Activated CD4-positive, alpha-beta T cell treated with anti-CD3 and anti-CD28 coated beads, Interleukin-2, Interleukin-4, amounts not matched to agents 100 ng/mL and 50 ng/mL, durations not matched to agents 16 hours and 8 hours (primary cell): ENCODE results near the gene WIF1.
A peak's percentile ranks its signal among the peaks of the same experiment; 100 is the strongest.

Source experiments
- DNase-seq: peaks from one replicate; pipeline ENCODE4 v3.0.0-alpha.2; 2020; ENCODE audit warnings: low spot score

WIF1 gene

GRCh38 chr12:65121049-65121955, at the start of gene WIF1:
WIF1 (minus strand) TSS chr12:65121305; CDS start chr12:65121191, 114 bp downstream.
- DNase-seq = no peak

GRCh38 chr12:65170209-65170881, 49.2 kb upstream of the WIF1 start:
- DNase-seq = peak; percentile 66

DNA sequence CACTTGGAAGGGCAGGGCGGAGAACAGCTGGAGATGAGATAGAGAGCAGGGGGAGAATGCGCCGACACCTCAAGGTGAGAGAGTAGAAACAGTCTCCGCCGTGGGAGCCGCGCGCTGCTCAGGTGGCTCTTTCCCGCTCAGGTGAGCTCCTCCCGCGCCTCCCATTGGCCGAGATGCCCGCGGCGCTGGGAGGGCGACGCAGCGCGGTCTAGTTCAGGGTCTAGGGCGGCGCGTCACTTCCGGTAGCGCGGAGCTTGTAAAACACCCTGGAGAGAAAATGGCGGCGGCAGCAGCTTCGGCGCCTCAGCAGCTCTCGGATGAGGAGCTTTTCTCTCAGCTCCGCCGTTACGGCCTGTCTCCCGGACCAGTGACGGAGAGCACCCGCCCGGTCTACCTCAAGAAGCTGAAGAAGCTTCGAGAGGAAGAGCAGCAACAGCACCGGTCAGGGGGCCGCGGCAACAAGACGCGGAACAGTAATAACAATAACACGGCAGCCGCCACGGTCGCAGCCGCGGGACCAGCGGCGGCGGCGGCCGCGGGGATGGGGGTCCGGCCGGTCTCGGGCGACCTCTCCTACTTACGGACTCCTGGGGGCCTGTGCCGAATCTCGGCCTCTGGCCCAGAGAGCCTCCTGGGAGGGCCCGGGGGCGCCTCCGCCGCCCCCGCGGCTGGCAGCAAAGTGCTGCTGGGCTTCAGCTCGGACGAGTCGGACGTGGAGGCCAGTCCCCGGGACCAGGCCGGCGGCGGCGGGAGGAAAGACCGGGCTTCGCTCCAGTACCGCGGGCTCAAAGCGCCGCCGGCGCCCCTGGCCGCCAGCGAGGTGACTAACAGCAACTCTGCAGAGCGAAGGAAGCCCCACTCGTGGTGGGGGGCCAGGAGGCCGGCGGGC, 48.5 kb upstream of the WIF1 start, which contains the start of gene LEMD3:
Gene LEMD3, plus strand, starts transcription at position 264 of the 889 bp plus-strand sequence. Its CDS starts 14 bp downstream, at position 278.
- peak; percentile 93 for DNase-seq

- no peak for DNase-seq
Measured at GRCh38 chr12:65168681-65169319, 47.7 kb upstream of the WIF1 start.

GRCh38 chr12:65164774-65165173, 43.7 kb upstream of the WIF1 start:
- no peak for DNase-seq

DNA sequence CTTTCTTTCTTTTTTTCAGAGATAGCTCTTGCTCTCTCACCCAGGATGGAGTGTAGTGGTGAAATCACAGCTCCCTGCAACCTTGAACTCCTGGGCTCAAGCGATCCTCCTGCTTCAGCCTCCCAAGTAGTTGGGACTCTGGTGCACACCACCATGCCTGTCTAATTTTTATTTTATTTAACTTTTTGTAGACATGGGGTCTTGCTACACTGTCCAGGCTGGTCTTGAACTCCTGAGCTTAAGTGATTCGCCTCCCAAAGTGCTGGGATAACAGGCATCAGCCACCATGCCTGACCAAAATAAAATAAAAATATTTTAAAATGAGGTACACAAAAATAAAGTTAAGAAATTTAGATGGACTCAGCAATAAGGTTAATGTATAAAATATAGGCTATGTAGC, 43.1 kb upstream of the WIF1 start:
- no peak for DNase-seq

- DNase-seq = peak; percentile 7
Measured at GRCh38 chr12:65162609-65163008, 41.5 kb upstream of the WIF1 start.

GRCh38 chr12:65157091-65157490, 36.0 kb upstream of the WIF1 start:
- DNase-seq = no peak

- peak; percentile 40 for DNase-seq
Measured at GRCh38 chr12:65156366-65156841, 35.3 kb upstream of the WIF1 start.

DNA sequence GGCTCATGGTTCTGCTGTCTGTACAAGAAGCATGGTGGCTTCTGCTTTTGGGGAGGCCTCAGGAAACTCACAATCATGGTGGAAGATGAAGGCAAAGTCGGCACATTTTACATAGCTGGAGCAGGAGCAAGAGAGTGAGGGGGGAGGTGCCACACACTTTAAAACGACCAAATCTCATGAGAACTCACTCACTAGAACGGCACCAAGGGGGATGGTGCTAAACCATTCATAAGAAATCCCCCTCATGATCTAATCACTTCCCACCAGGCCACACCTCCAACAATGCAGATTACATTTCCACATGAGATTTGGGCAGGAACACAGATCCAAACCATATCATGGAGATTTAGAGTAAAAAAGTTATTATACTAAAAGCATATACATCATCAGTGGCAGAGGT, 34.7 kb upstream of the WIF1 start:
- no peak for DNase-seq

DNA sequence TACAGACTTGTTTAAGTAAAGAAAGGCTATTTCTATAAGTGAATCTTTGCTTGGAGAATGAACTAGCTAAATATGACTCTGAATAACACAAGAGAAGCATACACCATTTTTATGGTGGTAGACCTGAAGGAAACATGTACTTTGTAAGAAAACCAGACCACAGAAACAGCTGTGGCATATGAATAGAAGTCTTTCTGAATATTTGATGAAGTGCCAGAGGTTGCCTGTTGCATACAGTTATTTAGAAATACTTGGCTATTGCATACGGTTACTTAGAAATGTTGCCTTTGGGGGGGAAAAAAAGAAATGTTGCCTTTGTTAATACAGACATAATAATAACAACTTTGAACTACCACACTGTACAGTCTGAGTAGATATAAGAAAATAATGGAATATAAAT, 31.5 kb upstream of the WIF1 start:
- no peak for DNase-seq

DNA sequence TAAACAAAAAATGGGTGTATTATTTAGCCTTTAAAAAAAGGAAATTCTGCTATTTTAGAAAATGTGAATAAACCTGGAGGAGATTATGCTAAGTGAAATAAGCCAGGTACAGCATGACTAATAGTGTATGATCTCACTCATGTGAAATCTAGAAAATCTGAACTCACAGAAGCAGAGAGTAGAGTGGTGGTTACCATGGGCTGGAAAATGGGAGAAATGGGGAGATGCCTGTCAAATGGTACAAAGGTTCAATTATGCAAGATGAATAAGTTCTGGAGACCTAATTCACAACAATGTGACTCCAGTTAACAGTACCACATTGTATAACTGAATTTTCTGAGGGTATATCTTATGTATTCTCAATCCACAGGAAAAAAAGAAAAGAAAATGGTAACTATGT, 30.9 kb upstream of the WIF1 start:
- DNase-seq = no peak

DNA sequence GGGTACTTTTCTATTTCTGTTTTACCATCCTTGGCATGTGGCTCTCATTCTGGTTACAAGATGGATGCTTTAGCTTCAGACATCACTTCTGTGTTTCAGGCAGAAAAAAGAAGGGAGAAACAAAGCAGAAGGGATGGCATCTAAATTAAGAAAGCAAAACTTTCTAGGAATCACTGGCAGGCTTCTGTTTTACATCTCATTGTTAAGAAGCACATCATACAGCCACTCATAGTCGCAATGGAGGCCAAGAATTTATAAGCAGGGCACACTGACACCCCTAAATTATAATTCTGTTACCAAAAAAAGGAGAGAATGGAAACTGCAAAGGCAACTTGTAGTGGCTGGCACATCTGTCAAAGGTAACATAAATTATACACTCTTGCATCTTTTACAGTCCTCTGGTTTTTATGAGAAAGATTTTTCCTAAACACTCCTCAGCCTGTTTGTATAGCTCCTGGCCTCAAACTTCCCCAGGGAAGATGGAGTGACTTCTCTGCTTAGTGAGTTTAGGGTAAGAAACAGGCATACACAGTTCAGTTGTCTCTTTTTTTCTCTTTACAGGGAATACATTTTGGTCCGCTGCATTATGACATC, 26.3 kb upstream of the WIF1 start:
- no peak for DNase-seq

GRCh38 chr12:65140738-65141137, 19.6 kb upstream of the WIF1 start:
- DNase-seq = no peak

DNA sequence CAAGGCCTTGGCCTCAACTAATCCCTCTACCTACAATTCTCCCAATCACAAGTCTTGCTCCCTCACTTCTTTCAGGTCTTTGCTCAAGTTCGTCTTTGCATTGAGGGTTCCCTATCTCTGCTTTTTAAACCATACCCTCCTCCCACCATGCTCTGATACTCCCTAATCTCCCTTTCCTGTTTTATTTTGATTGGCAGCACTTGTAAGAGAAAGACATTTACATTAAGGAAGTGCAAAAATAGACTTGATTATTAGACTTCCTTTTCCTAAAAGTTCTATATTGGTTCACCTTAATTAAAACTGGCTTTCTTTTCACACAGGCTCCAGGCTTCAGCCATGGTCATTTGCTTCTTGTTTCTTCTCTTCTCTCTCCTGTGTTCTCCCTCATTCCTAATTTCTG, 18.3 kb upstream of the WIF1 start:
- DNase-seq = no peak

DNA sequence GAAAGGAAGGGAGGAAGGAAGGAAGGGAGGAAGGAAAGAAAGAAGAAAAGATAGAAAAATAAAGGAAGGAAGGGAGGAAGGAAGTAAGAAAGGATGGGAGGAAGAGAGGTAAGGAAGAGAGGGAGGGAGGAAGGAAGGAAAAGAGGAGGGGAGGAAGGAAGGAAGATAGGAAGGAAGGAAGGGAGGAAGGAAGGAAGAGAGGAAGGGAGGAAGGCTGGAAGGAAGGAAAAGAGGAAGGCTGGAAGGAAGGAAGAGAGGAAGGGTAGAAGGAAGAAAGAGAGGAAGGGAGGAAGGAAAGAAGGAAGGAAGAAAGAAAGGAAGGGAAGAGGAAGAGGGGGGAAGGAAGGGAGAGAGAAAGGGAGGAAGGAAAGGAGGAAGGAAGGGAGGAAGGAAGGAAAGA, 12.8 kb upstream of the WIF1 start:
- DNase-seq = no peak

DNA sequence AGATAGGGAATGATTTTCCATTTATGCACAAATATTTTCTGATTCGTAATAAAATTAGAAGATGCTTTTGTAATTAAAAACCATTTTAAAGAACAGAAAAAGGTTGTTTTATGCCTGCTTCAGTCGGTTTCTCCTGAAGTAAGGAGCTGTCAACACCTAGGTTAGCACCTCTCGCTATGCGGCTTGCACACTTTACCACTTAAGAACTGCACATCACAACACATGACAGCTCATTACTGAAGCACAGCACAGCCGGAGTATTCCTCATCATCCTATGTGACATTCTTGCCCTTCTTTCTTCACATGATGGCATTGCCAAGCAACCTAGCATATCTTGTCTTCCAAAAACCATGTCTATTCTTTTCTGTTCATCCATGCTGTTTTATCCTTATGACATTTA, 5.4 kb upstream of the WIF1 start:
- DNase-seq = no peak

GRCh38 chr12:65125975-65126374, 4.9 kb upstream of the WIF1 start:
- no peak for DNase-seq

DNA sequence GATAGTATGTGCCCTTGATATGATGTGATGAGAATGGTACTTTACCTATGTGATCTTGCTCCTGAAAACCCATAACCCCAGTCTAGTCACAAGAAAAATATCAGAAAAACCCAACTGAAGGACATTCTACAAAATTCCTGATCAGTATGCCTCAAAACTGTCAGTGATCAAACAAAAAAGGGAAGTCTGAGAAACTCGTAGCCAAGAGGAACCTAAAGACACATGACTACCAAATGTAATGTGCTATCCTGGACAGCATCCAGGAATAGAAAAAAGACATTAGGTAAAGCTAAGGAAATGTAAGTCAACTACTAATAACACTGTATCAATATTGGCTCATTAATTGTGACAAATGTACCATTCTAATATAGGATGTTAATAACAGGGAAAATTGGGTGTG, 4.1 kb upstream of the WIF1 start:
- DNase-seq = no peak

DNA sequence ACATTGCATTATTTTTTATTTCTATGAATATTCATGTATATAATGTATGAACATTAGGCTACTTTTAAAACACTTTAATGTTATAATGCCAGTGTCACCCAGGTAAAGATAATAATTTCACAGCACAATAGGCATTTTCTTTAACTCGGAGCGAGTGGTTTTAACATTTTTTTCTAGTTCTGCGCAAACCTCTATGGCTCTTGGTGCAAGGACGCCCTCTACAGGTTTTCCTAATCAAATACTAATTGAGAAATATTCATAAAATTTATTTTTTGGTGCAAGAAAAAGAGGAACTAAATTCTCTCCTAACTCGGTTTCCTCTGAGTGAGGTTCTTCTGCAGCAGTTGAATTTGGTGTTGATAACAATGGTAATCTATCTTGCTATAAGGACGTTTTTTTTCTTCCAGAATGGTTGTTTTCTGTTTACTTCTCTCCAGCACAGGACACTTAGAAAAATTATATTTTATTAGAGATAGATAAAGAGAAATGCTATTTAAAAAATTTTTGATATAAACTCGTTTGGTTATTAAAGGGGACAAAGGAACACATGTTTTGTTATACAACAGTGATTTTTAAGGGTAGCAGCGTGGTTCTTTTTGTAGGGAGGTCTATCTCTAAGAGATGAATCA, 2.4 kb upstream of the WIF1 start:
- DNase-seq = peak; percentile 35

DNA sequence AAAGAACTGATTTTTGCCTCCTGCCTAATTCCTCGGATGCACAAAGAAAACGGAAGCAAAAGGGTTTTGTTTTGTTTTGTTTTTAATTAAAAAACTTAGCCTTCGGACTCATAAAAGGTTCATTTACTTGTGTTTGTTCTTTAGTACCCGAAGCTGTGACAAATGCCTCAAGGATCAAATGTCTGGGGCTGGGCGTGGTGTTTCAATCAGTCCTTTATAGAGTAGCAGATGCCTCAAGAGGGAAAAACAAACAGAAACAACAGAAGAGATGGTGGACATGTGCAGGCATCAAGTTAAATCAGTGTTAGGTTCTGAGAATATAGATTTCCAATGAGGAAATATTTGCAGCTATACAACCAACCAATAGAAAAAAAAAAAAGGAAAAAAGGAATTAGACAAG, 1.6 kb upstream of the WIF1 start:
- DNase-seq = no peak
